ENCODE measurements around the gene FLVCR1.
"Not testable (repeated sequence)": the region's sequence is repeated elsewhere in the genome, so short reads cannot be mapped to it uniquely, and the experiment has no call there.

Gene FLVCR1

DNA sequence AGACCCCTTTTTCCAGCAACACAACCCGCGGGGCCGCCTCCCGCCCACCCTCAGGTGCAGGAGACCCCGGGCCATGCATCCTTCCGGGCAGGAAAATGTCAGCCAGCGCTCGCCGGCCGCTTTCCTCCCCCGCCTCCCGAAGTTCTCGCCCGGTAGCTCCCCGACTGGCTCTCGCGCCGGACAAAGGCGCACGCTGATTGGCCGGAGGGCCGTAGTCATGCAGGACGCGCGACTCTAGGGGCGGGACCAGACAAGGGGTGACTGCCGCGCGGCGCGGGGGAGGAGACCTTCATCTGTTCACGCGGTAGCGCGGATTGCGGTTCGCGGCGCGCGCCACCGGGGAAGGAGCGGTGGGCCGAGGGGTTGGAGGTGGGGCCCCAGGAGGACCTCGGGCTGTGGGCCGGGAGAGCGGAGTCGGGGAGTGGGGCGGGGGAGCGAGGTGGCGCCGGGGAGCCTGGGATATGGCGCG lies at the start of gene FLVCR1:
TSS of gene FLVCR1 (plus strand) at position 284 of the 469 bp plus-strand sequence. CDS start at position 462, 178 bp downstream.
- DNase-seq = peak; percentile 93 to 94

DNA sequence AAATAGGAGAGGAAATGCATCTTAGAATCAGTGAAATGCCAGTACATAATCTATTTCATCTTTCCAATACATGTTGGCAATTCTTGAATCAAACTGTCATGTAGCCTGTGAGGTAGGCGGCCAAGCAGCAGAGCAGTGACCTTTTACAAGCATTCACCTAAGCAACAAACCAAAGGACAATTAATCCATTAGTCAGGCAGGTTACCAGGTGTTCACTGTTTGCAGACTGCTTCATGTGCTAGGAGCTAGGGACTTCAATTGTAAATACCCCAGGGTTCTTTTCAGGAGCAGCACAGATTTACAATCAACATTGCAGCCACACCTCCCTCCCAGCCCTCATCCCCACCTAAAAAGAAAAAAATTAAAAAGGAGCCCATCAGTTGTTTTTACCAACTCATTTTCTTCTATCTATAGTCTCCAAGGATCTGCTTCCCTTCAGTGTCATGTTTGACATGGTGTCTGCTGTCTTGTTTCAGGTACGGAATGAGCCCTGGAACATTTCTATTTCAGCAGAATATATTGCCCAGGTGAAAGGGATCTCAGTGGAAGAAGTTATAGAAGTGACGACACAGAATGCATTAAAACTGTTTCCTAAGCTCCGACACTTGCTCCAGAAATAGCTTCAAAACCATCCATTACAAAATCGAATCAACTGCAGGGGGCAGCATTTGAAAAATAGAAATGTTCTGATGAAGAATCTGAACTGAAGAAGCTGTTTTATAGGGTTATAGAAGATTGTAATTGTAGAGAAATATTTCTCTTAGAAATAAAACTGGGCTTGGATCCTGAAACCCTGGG lies 43.3 kb upstream of the FLVCR1 start:
- peak in 1 of 2 donors; percentile 20 for DNase-seq

DNA sequence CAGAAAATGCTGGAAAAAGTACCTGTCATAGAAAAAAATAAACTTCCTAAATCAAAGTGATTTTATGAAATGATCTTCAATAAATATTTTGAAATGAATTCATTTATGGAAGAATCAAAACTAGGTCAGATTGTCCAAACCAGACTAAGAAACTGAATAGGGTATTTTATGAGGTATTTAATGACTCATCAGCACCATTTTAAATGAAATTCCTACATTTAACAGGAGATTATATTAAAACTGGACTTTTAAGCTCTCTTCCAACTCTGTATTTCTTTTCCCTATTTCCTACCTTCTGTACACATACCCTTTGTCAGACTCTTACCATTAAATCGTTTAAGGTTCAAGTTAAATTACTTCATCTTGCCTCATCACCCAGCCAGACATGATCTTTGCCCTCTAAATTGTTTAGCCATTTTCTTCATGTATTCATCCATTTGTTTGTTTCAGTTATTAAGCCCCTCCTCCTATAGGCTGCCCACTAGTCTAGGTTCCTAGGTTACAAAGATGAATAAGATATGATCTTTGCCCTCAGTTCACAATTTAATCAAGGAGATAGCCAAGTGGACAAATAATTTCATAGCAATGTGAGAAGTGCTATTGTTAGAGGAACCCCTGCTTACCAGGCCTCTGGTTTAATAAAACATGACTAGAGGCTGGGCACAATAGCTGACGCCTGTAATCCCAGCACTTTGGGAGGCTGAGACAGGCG lies 41.4 kb upstream of the FLVCR1 start:
- DNase-seq = no peak

DNA sequence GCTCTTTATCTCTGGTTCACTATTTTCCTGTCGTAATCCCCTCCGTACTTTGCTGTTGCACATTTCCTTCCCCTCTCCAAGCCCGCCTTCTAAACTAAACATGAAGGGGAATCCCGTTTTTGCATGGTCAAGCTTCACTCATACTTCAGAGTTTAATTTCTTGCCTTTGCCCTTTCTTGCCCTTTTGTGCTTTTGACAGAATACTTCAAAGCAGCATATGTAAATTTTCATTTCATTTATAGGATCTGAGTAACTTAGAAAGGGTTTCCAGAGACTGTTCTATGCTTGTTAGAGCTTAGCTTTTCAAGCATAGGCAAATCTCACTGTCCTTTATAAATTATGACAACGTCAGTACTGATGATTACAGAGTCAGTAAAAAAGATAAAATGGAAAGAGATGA lies 38.3 kb upstream of the FLVCR1 start:
- no peak for DNase-seq

DNA sequence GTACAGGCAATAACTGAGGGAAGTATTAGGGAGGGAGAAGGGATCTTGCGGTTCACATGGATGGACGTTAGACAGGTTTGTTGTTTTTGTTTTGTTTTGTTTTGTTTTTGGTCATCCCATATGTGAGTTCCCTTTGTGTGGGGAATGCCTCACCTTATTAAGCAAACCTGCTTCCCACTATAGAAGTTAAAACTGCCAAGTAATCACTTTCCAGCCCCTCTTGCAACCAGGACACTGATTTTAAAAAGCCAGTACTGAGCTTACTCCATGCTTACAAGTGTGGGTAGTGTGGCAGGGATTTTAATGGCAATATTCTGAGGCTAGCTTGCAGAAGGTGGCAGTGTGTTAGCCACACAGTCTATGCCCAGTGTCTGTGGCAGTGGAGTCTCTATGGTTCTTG lies 37.1 kb upstream of the FLVCR1 start:
- no peak for DNase-seq

DNA sequence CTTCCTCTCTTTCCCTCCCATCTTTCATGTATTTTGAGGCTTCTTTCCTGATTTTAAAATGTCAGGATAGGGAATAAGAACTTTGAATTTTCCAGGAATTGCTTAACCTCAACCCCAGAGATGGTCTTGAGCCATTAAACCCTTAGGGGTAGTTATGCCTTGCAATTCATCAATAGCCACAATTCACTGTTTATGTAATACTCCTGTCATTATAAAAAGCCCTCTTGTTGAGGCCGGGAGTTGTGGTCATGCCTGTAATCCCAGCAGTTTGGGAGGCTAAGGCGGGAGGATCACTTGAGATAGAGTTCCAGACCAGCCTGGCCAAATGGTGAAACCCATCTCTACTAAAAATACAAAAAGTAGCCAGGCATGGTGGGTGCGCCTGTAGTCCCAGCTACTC lies 35.1 kb upstream of the FLVCR1 start:
- no peak for DNase-seq

DNA sequence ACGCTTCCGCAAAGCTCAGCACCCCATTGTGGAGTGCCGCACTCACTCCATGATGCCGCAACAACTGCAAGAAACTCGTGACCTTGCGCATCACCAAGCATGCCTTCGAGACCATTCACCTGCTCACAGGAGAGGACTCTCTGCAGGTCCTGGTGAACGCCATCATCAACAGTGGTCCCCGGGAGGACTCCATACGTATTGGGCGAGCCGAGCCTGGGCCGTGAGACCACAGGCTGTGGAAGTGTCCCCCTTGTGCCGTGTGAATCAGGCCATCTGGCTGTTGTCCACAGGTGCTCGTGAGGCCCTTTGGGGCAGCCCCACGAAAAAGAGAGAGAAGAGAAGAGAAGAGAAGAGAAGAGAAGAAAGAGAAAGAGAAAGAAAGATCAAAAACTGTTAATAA lies 33.9 kb upstream of the FLVCR1 start:
- no peak for DNase-seq

DNA sequence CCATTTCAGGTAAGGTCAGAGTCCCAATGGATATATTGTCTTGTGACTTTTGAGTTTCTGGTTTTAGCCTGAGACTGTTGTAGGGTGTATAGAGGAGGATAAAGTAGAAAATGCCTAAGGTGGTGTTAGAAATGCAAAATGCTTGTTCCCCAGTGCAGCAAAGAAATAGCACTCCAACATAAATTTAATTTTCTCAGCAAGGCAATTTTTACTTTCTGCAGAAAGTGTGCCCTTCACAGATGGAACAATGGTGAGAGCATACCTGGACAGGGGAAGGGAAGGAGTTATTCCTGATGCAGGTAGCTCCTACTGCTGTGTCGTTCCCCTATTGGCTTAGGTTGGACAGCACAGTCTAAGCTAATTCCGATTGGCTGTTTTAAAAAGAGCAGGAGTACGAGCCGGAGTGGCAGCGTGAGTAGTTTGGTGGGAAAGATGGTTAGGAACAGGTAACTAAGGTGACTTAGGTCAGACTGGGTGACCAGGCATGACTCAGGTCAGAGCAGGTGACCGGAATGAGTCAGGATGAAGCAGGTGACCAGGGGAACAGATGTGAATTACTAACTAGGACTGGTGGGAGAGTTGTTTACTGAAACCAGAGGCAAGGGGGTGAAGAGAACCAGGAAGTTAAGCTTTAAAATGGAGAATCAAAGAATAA lies 32.1 kb upstream of the FLVCR1 start:
- DNase-seq = no peak

DNA sequence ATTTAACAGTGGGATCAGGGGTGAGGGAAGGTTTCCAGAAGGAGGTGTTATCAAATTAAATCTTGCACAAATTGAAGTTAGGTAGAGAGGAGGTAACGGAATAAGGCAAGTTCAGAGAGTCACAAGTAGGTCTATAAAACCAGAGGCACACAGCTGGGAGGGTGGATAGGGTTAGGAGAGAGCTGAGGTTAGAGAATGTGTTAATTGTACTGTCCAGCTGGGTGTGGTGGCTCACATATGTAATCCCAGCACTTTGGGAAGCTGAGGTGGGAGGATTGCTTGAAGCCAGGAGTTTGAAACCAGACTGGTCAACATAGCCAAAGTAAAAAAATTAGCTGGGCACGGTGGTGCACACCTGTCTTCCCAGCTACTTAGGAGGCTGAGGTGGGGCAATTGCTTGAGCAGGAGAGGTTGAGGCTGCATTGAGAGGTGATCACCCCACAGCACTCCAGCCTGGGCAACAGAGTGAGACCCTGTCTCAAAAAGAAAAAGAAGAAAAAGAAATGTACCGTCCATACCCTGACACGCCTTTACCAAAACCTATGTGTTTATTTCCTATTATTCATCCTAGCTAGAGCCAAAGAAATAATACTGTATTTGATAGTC lies 30.8 kb upstream of the FLVCR1 start:
- no peak for DNase-seq

DNA sequence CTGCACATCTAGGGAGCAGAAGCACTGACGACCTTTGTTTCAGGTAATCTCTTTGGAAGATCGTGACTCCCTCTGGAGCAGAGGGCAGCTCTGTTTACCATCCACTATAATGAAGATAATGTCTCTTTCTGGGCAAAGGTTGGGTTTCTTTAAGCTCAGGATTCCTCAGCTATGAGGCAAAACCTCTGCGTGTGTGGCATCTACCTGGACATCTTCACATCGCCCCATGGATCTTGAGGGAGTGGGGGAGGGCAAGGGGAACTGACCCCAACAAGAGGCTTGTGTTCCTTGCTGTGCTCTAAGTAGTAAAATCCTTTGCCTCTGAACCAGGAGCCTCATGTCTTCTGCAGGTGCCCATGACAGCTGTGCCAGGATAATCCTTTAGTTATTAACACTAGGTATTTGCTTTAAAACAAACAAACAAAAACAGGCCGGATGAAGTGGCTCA lies 30.2 kb upstream of the FLVCR1 start:
- DNase-seq = no peak

DNA sequence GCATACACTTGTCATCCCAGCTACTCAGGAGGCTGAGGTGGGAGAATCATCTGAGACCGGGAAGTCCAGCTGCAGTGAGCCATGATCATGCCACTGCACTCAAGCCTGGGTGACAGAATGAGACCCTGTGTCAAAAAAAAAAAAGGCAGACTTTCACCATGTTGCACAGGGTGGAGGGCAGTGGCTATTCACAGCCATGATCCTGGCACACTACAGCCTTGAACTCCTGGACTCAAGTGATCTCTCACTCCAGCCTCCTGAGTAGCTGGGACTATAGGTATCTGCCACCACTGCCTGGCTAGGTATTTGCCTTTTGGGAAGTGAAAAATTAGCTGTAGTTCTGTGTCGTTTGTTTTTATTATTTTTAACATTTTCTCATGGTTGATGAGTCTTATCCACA lies 29.7 kb upstream of the FLVCR1 start:
- no peak for DNase-seq

DNA sequence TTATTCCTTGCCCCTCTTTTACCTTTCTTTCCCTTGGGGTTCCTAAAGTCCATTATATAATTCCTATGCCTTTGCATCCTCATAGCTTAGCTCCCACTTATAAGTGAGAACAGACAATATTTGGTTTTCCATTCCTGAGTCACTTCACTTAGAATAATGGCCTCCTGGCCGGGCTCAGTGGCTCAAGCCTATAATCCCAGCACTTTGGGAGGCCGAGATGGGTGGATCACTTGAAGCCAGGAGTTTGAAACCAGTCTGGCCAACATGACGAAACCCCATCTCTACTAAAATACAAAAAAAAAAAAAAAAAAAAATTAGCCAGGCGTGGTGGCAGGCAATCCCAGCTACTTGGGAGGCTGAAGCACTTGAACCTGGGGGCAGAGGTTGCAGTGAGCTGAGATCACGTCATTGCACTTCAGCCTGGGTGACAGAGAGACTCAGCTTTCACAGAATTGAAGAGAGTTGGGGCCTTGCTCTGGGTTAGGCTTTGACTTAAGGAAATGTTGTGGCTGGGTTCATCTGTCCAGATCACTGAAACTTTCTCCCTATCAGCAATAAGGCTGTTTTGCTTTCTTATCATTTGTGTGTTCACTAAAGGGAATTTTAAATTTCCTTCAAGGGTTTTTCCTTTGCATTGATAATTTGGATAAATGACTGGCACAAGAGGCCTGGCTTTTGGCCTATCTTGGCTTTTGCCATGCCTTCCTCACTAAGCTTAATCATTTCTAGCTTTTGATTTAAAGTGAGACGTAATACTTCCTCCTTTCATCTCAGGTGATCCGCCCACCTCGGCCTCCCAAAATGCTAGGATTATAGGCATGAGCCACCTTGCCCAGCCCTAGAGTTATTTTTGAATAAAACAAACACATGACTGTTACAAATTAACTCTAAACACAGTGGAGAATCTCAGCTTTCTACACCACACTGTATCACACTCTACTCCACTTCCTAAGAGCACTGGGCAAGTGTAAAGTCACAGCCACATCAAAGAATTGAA lies 24.6 kb upstream of the FLVCR1 start:
- peak in 1 of 2 donors; percentile 6 for DNase-seq

DNA sequence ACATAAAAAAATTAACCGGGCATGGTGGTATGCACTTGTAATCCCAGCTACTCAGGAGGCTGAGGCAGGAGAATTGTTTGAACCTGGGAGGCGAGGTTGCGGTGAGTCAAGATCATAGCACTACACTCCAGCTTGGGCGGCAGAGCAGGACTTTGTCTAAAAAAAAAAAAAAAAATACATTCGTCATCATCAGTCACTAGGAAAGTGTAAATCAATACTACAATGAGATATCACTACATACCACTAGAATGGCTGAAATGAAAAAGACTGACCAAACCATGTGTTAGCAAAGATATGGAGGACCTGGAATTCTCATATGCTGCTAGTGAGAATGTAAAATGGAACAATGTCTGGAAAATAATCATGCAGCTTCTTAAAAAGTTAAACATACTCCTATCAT lies 19.9 kb upstream of the FLVCR1 start:
- DNase-seq = no peak

DNA sequence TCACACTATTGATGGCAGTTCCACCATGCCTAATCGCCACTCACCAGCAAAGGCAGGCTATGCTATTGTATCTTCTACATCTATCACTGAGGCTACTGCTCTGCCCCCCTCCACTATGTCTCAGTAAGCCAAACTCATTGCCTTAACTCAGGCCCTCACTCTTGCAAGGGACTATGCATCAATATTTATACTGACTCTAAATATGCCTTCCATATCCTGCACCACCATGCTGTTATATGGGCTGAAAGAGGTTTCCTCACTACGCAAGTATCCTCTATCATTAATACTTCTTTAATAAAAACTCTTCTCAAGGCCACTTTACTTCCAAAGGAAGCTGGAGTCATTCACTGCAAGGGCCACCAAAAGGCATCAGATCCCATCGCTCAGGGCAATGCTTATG lies 13.6 kb upstream of the FLVCR1 start:
- DNase-seq = not testable (repeated sequence)

DNA sequence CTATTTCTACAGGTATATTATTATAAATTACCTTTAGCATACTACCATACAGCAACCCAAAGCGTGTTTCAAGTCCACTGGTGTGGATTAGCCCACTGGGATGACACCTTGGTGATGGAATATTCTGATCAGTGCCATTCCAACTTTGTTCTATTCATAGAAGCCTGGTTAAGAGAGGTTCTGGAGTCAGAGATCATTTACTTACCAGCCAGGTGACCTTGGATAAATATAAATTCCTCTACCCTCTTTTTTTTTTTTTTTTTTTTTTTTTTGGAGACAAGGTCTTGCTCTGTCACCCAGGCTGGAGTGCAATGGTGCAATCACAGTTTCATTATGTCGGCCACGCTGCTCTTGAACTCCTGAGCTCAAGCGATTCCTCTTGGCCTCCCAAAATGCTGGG lies 10.5 kb upstream of the FLVCR1 start, which contains the start of gene SPATA45:
TSS of gene SPATA45 (minus strand) at position 101 of the 400 bp plus-strand sequence. CDS start 11,500 bp downstream, outside the sequence.
- no peak for DNase-seq

DNA sequence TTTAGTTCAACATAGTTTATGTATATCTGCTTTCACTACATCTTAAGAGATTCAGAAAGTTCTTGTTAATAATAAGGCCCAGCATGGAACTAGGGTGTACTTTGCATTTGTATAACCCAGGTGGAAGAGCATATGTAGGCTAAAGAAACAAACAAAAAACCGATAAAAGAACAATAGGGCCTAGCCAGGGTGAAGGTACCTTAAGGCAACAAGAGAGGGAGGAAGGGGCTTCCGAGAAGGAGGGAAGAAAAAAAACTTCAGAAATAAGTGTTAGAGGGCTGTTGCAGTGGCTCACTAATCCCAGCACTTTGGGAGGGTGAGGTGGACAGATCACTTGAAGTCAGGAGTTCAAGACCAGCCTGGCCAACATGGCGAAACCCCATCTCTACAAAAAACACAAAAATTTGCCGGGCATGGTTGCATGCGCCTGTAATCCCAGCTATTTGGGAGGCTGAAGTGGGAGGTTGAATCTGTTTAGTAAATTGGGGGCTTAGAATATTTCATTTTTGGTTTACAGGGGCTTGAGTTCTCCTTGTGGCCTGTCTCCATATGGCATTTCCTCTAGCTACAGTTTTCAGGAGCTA lies 5.9 kb upstream of the FLVCR1 start:
- DNase-seq = no peak

DNA sequence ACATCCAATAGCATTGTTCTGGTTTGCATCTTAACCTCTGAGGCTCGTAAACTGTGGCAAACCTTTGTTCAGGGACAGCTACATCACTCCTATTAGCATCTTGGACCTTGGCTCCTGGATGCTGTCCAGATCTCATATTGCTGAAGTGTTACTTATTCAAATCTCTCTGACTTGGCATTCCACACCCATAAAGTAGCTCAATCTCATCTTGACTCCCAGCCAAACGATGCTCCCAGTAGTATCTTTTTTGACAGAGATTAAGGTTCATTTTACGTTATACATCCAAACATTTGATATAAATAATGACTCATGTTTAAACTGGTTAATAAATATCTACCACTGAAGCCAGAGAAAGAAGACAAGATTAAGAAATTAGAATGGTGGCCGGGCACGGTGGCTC lies 4.4 kb upstream of the FLVCR1 start:
- DNase-seq = no peak

DNA sequence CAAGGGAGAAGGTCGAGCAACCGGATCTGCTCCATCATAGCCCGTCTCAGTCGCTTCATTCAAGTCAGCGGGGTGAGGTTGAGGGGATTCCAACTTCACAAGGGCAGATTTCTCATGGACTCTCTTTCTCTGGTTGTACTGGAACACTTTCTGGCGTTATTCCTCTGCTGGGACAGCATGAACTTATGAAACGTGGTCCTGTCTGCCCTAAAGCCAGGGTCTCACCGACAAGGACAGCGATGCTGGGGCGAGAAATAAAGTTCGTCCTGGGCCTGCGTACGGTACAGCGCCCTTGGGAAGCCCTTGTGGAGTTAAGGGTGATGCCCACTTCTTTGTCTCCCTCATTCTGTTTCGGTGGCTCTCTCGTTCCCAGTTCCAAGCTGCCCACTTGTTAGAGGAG lies 1.3 kb upstream of the FLVCR1 start:
- DNase-seq = no peak

DNA sequence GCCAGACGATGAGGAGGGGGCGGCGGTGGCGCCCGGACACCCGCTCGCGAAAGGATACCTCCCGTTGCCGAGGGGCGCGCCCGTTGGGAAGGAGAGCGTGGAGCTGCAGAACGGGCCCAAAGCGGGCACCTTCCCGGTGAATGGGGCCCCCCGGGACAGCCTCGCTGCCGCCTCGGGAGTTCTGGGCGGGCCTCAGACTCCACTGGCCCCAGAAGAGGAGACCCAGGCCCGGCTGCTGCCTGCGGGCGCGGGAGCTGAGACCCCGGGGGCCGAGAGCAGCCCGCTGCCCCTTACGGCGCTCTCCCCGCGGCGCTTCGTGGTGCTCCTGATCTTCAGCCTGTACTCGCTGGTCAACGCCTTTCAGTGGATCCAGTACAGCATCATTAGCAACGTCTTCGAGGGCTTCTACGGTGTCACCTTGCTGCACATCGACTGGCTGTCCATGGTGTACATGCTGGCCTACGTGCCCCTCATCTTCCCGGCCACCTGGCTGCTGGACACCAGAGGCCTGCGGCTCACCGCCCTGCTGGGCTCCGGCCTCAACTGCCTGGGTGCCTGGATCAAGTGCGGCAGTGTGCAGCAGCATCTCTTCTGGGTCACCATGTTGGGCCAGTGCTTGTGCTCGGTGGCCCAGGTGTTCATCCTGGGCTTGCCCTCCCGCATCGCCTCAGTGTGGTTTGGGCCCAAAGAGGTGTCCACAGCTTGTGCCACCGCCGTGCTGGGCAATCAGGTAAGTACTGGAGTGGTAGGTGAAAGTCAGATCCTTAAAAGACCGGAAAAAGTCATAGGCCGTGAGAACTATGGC lies 588 bp downstream of the FLVCR1 start:
- peak in 1 of 2 donors; percentile 18 for DNase-seq

Data from CD4-positive, alpha-beta T cell treated with Interferon alpha-2 for 1 hour (primary cell).